ENCODE data around the gene ZNF14. TPM values are rescaled to one million over a fixed set of nuclear protein-coding genes. Genes with fewer than 3 reads are reported as not detected.
A peak's percentile ranks its signal among the peaks of the same experiment; 100 is the strongest.
"Not testable (repeated sequence)": the region's sequence is repeated elsewhere in the genome, so short reads cannot be mapped to it uniquely, and the experiment has no call there.

The ZNF14 gene
- 1 to 10 TPM; 2.8 to 3.7 TPM for total RNA-seq
- long read RNA-seq, partial matches to known transcripts, result 0 of 3 reads
- long read RNA-seq, other reads (novel, unspliced or antisense), result 1 of 3 reads

GRCh38 chr19:19732579-19733501 is at the start of gene ZNF14:
Gene ZNF14 (minus strand): TSS chr19:19733112. CDS start chr19:19732958, 154 bp downstream.
- ATAC-seq (peak; percentile 100), DNase-seq (peak; percentile 94 to 95)
- intact Hi-C loops (cut with DNase I, micrococcal nuclease), result no loop called here

GRCh38 chr19:19781791-19782190 is 48.9 kb upstream of the ZNF14 start:
- DNase-seq; intact Hi-C loops (cut with DNase I, micrococcal nuclease); ATAC-seq: not testable (repeated sequence)

- ATAC-seq (no peak), DNase-seq (no peak)
- intact Hi-C loops (cut with DNase I, micrococcal nuclease), result no loop called here
Observed at GRCh38 chr19:19778666-19779065, 45.8 kb upstream of the ZNF14 start.

- ATAC-seq, result no peak
- DNase-seq, result no peak
- intact Hi-C loops (cut with DNase I, micrococcal nuclease), result no loop called here
Observed at GRCh38 chr19:19777692-19778091, 44.8 kb upstream of the ZNF14 start.

GRCh38 chr19:19776206-19777008 is 43.5 kb upstream of the ZNF14 start:
- intact Hi-C loops (cut with DNase I, micrococcal nuclease), result no loop called here
- ATAC-seq (peak; percentile 98), DNase-seq (peak; percentile 96 to 97)

- ATAC-seq (peak; percentile 21), DNase-seq (no peak)
- intact Hi-C loops (cut with DNase I, micrococcal nuclease), result no loop called here
Observed at GRCh38 chr19:19775891-19776205, 42.9 kb upstream of the ZNF14 start.

GRCh38 chr19:19774354-19775033 is 41.6 kb upstream of the ZNF14 start:
- no peak for DNase-seq
- no peak for ATAC-seq
- intact Hi-C loops (cut with DNase I, micrococcal nuclease), result no loop called here

GRCh38 chr19:19771963-19772362 is 39.1 kb upstream of the ZNF14 start:
- ATAC-seq; DNase-seq; intact Hi-C loops (cut with DNase I, micrococcal nuclease): not testable (repeated sequence)

GRCh38 chr19:19769971-19770370 is 37.1 kb upstream of the ZNF14 start:
- intact Hi-C loops (cut with DNase I, micrococcal nuclease); DNase-seq: not testable (repeated sequence)

GRCh38 chr19:19758164-19758563 is 25.3 kb upstream of the ZNF14 start:
- intact Hi-C loops (cut with DNase I, micrococcal nuclease), result no loop called here
- ATAC-seq (no peak), DNase-seq (no peak)

More at GRCh38 chr19:19769971-19770370, 37.1 kb upstream of the ZNF14 start:
- not testable (repeated sequence) for ATAC-seq

- no peak for ATAC-seq
- DNase-seq, result no peak
- intact Hi-C loops (cut with DNase I, micrococcal nuclease), result no loop called here
Observed at GRCh38 chr19:19752760-19753403, 20.0 kb upstream of the ZNF14 start.

GRCh38 chr19:19751846-19752245 is 18.9 kb upstream of the ZNF14 start:
- intact Hi-C loops (cut with DNase I, micrococcal nuclease), result no loop called here
- DNase-seq, result no peak
- ATAC-seq, result no peak

GRCh38 chr19:19750842-19751790 is 18.2 kb upstream of the ZNF14 start:
- intact Hi-C loops (cut with DNase I, micrococcal nuclease), result no loop called here
- ATAC-seq, result no peak
- DNase-seq, result no peak

- intact Hi-C loops (cut with DNase I, micrococcal nuclease), result no loop called here
- ATAC-seq (no peak), DNase-seq (no peak)
Observed at GRCh38 chr19:19749908-19750841, 17.3 kb upstream of the ZNF14 start.

GRCh38 chr19:19749117-19749907 is 16.4 kb upstream of the ZNF14 start:
- DNase-seq, result no peak
- intact Hi-C loops (cut with DNase I, micrococcal nuclease), result no loop called here
- no peak for ATAC-seq
